ENCODE measurements around the gene USP3.

Gene USP3

DNA sequence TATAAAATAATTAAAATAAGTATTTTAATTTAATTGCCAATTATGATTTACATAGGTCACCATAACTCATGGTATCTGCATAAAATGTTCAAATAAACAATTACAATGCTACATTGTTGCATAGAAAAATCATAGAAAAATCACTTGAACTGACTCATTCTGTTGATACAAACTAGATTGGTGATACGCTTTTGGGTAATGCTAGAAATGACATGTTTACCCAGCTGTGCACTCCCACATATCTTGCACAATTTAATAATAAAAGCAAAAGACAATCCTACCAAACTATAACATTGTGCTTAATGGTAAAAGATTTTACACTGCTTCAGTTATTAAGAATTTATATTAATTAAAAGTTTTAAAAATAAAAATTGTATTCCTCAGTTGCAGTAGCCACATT lies 47.0 kb downstream of the USP3 start:
- no peak for DNase-seq

DNA sequence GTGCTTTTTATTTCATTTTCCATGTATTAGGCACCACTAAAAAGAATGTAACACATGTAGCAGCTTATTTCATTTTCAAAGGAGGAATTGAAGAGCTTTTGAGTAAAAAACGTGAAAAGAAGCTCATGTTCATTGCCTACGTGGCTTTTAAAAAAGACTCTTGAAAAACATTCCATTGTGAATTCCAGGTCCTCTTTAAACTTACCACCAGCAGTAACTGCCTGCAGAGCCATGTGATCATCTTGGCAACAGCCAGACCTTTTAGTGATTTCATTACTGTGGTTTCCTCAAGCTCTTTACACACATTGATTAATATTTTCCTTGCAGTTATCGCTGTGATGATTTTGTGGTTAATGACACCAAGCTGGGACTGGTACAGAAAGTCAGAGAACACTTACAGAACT lies 49.0 kb downstream of the USP3 start:
- DNase-seq, result no peak

DNA sequence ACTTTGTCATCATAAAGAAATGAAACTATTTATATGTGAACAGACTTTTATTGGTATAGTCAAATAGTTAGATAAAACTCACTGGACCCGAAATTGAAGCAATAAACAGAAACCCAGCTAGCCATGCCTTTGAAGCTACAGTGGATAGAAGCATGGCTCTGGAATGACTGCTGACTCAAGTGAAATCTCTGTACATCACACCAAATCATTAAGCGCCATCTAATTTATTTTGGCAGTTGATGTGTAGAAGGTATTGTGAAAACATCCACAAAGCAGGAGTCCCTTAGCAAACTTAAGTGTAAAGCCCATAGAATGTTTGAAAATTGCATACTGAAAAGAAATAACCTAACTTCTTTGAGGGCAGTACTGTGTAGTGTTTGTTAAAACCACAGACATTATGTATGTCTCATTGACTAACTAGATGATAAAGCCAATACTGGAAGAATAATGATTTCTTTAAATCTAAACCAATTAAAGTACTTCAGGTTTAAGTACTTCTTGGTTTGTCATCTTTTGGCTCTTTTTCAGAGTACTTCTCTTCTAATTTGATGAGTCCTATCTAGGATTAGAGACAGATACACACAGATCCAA lies 50.0 kb downstream of the USP3 start:
- no peak for DNase-seq

DNA sequence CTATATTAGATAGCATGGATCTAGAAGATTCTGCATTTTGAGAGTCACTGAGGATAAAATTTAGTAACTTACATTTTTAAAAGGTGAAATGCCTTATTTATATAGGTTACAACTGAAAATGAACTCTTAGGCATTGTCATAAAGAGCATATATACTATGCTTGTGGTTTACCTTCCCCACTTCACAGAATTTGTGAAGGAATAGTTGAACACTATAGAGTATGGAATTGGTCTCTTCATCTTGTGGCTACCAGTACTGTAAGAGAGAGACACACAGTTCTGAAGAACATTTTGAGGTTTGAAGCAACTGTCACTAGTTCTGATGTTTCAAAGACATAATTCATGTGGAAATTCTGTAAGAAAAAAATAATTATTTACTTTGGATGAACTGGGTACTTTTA lies 51.1 kb downstream of the USP3 start:
- no peak for DNase-seq

DNA sequence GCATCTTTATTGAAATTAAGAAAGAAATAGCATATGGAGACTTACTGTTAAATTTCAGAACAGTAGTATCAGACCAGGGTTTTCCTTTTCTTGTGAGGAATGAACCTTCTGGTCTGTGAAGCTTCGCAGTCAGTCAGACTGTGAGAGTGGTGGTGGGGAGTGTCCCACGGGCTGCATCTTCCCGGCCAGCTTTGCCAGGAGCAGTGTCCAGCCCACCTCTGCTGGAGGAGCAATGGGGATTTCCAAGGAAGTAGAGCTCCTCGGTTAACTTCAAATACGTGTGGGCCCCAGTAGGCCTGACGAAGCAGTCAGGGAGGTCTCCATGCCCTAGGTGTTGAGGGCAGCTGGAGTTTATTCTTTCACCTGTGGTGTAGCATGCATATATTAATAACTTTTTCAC lies 51.9 kb downstream of the USP3 start:
- no peak for DNase-seq

DNA sequence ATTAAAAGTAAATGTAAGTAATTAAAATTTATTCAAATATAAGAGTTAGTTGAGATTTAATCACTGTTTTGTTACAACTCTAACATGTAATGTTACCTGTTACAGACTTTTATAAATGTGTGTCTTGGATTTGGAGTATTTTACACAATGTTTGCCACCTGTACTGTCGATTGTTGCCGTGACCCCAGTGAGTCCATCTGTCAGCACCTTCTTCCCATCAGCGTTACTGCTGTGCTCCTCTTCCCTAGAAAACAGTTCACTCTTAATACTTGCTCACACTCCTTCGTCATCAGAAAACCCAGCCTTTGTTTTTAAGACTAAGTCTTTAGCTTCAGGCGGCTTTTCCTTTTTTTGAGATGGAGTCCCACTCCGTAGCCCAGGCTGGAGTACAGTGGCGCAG lies 52.3 kb downstream of the USP3 start:
- DNase-seq, result no peak

DNA sequence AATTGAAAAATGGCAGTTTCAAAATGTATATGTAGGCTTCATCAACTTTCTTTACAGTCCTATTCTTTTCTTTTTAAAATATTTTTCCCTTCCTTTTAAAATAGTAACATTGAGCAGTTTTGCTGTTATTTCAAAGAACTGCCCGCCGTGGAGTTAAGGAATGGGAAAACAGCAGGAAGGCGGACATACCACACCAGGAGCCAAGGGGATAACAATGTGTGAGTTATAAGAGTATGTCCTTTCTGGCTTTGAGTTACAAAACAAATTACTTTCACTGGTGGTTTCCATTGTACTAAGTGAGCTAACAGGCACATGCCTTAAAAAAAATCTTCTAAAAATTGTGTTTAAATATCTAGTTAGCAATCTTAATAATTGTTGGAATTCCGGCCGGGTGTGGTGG lies 55.4 kb downstream of the USP3 start:
- no peak for DNase-seq

DNA sequence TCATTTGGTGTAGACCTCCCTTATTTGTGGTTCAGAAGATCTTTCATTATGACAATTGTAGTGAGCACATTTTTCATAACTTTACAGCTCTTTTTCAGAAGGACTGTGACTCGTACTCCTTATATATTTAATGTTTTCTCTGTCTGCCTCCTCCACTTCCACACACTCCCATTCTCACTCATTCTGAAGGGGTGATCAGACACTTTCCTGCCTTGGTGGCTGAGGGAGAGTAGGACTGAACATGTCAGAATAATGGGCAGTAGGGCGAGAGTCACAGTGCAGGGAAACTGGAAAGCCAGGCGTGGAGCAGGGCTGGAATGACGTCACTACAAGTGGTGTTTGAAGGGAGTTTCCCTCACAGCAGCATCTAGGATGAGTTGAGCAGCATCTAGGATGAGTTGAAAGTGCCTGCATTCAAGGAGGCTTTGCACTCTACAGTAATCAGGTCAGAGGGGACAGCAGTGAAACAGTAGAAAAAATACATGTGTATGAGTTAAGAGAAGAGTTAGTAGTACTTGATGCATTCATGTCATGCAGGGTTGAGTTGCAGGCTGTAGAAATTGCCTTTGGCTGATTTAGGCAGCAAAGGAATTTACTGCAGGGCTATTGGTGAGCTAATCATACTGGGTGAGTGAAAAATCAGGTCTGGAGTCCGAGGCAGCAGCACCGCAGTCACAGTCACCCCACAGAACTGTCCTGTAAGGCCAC lies 56.5 kb downstream of the USP3 start:
- DNase-seq, result no peak

DNA sequence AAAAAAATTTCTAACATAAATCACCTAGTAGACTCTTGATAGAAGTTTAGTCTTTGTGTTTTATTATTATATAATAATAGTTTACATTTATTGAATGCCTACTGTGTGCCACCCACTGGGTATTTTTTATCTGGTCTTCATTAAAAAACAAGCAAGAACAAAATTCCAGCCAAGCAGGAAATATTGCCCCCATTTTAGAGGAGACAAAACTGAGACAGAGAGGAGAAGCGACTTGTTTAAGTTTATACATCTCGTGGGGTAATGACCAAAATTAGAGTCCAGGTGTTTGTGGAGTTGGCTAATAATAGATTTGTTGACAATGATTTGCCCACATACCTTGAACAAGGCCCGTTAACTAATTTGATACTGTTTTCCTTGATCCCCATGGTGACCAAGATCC lies 59.7 kb downstream of the USP3 start:
- DNase-seq, result no peak

DNA sequence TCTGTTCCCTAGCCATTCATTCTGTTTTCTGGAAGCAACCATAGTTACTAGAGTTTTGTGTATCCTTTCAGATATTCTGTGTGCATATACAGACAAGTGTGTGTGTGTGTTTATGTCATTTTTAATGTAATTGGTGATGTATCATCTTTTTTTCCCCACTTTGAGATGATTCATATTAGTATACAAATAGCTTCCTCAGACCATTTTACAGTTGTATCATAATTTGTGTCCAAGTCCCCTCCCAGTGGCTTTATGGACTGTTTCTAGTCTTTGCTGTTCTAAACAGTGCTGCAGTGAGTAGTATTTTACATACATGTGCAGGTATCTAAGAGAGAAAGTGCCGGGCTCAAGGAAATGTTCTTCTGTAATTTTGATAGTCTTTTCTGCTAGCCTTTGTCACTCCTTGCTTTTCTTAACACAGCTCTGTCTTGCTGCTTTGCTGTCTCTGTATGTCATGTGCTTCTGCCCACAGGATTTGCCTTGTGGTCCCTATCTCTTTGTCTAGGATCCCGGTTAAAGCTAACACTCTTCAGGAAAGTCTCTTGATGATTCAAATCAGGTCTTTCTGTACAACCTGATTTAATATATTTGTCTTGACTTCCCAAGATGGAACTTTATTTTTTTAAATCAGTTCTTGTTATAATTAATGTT lies 61.3 kb downstream of the USP3 start:
- DNase-seq, result no peak

DNA sequence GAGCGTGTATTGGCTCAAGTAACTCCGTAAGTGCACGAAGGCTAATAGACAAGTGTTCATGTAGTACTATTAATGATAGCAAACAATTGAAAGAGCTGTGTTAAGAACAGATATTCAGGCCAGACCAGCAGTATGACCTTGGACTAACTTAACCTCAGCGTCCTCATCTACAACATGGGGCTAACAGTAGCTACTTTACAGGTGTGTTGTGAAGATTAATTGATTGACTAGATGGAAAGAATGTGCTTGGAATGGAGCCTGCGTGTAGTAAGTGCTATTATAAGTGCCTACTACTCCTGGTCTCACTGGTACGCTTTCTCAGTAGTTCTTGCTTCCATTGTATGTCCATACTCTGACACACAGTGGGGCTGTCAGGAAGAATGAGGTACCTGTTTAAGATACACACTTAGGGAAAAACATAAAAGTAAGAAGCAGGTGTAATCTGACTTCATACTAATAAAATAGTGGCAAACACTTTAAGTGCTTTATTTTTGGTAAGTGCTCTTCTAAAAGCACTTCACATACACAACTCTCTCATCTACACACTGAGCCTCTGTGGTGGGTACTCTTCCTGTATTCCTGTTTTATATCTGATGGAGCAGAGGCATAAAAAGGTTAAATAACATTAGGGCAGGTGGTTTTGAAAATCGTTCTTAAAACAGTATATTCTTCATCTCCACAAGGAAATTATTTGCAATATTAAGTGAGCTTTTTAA lies 68.5 kb downstream of the USP3 start:
- DNase-seq, result no peak

DNA sequence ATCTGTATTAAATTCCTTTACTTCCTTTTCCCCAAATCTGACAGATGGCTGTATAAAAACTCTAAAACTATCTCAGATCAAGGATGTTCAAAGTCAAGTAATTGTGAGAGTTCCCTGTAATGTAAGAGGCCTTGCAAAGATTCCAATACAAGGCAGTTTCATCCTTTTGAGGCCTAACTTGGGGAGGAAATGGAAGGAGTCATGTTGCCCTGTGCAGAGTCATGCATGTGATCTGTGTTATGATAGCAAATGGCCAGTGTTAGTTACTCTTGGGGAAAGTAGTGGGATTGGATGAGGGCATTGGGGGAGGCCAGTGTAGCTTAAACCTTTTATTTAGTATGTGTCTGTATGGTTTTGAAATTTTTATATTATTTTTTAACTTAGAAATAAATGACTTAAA lies 69.1 kb downstream of the USP3 start:
- no peak for DNase-seq

DNA sequence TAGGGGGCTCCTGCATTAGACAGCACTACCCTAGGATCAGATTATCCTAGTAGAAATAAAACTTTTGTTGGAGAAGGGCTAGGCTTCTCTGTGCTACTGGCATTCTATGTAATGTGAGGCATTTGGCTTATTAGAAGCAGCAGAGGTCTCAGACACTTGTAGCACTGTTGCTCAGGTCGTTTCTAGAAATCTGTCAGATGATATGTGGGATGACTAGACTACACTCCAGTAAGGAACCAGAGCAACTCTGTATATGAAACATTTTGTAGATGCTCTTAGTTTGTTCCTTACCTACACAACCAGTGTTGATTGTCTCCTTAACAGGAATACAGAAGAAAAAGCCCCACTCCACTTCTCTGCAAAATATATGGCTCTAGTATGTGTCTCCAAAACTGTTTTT lies 70.9 kb downstream of the USP3 start:
- DNase-seq, result no peak

DNA sequence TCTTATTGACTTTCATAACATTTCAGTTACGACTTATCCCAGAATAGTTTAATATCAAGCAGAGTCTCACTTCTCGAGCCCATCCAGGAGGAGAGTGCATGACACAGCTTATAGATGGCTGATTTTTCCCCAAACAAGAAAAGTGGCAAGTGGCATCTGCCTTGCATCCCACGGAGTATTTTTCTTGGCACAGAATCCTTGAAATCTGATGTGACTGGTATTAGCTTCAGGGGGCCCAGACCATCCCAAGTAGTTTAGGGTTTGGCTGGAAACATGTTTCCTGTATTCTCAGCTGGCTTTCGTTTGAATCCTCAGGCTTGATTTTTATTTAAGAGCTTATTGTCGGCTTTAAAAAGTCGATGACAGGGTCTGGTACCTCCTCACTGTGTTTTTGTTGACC lies 72.0 kb downstream of the USP3 start:
- no peak for DNase-seq

DNA sequence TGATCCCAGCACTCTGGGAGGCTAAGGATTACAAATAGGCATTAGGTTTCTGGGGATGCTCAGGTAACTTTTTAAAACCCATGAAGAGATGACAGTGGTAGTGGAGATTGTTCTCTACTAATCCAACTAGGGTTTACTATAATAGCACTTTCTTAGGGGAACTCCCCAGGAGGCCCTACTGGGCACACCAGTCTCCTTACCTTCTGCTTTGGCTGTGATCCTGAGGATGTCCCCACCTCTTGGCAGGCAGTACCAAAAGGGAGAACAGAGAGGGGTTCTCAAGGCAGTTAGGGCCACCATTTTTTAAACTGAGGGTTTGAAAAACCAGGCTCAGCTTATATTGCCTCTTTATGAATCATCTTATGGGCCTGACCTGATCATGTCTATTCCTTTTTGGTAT lies 77.8 kb downstream of the USP3 start:
- DNase-seq, result no peak

DNA sequence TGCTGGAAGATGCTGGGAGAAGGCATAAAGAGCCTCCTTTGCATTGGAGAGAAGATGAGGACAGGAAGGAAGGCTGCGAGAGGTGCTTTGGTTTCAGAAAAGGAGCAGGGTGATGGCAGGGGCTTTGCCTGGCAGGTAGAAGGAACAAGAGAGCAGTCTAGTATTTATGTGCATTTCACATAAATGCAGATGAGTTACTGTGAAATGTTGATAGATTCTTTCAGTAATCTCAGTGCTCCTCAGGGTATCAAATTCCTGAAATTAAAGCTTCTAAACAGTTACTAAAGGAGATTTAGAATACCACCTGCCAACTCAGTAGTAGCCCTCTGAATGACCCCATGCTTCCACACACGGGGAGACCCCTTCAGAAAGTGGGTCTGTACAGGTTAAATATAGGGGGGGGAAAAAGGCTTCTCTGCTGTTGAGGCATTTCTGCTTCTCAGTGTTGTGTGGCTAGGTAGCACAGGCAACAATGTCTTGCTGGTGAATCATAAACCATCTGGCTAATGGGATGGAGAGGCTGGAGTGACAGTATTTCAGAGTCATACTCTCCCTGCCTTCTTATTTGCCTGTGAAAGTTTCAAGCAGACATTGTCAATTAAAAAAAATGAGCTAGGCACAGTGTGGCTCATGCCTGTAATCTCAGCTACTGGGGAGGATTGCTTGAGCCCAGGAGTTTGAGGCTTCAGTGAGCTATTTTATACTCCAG lies 78.5 kb downstream of the USP3 start:
- no peak for DNase-seq

DNA sequence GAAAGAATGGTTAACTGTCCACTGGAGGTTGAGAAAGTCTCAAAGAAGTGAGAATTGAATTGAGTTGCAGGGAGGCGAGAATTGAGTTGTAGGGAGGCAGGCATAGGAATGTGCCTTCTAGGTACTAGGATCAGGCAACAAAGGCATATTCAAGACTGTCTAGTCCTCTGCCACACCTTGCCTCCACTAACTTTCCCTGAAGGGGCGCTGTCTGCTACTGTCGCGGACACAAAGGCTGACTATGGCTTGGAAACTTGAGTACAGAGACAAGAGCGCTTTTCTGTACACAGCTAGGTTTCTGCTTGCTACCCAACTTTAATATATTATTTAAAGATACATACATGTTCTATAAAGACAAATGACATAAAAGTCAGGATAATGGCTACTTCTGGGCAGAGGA lies 82.4 kb downstream of the USP3 start:
- DNase-seq, result no peak

DNA sequence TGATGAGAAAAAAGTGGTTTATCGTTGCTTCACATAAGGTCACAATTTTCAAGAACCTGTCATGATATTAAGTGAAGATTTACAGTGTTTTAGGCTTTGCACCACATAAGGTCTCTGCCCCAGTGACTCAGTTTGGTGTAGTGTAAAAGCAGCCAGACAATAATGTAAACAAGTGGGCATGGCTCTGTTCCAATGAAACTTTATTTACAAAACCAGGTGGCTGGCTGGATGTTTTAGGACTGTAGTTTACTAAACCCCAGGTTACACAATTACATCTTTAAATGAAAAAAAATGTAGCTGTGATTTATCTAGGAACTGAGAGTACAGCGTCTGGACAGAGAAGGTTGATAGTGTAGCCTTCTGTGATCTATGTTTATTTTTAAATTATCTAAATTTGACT lies 83.1 kb downstream of the USP3 start:
- DNase-seq, result no peak

DNA sequence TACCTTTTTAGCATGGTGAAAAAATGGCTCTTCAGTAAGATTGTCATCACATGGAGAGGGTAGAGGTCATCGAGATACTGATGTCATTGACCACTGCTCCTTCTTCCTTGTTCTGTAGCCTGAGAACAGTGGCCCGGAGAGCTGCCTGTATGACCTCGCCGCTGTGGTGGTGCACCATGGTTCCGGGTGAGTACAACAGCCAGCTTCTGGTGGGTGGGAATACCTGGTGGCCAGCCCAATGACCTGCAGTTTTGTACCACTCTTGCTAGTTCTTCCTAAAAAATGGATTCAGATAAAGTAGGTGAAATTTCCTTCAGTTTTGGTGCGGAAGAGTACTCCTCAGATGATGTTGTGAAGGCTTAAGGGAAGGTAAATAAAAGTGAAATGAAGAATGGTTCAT lies 84.4 kb downstream of the USP3 start:
- no peak for DNase-seq

DNA sequence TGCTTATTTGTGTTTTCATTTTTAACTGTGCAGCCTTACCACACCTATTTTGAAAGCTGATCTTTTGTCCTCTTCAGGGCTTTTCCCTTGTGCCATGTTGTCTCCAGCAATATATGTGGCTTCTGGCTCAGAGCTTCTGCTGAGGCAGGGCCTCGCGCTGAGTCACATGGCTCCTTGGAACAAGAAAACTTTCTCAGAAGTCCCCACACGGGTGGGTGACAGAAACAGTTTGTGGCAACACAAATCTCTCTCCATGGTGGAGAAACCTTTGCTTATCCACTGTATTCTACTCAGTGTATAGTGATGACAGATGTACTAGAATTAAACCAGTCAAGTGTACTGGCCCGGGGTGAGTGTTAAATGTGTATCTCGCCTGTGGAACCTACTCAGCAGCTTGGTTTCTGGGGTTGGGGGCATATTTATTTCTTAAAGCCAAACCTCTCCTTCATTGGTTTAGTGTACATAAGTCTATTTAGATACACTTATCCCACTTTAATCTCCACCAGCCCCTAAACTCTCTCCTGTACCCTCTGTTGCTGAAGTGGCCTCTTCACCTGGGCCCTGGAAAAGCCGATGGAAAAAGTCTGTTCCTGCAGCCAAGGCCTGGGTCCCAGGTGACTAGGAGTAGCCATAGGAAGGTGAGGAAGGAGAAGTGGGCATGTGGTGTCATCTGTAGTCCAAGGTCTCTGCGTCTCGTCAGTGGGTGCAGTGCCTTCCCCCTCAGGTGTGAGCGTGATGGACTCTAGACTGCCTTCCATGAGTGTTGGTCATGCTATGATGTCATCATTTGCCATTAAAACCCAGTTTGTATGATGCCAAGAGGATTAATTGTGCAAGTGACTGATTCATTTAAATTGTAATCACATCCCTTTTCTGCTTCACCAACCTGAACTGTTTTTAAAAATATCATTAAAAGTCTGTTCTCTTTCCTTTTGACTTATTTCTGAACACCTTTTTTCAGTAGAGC lies 89.6 kb downstream of the USP3 start:
- DNase-seq, result no peak

DNA sequence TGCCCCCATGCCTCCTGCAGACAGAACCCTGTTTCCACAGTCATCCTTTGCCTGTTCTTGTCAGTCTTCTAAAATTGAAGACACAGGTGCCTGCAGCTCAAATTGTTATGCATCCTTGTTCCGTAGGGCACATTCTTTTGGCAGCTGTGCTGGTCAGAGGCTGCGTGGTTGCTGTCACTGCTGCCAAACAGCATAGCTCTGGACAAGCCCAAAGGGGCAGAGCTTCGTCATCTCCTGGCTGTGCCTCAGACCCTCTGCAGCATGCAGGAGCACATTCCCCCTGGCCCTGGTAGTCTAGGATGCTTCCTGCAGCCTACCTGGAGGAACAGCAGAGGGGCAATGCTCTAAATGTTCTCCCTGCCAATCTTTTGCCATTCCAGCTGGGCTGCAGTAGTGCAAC lies 90.7 kb downstream of the USP3 start:
- no peak for DNase-seq

DNA sequence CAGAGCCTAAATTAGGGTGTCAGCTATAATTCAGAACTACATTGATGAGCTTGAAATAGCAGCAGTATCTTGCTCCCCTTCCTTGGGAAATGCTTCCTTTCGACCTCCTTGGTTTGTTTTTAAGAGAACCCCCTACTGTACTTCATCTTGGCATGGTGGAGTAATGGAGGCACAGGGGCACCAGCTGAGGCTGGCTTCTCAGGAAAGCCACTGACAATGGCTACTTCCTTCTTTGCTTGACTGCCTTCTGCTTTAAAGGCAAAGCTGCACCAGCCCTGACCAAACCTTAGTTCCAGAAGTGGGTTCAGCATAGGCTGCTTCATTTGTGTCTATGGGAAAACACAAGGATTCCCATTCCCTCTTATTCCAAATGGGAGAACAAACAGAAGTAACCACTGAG lies 91.3 kb downstream of the USP3 start:
- no peak for DNase-seq
